GM19328 (cell line): Measurements from ENCODE around the gene NARS2.
"Not testable (repeated sequence)": the region's sequence is repeated elsewhere in the genome, so short reads cannot be mapped to it uniquely, and the experiment has no call there.

Source experiments
- ATAC-seq: cut with Tn5 transposase; IDR thresholded peaks from one replicate; pipeline ENCODE4 v1.9.1; 2021; ENCODE audit warnings: mild to moderate bottlenecking, moderate library complexity; ENCODE audit not compliant: unreplicated experiment

Gene NARS2

DNA sequence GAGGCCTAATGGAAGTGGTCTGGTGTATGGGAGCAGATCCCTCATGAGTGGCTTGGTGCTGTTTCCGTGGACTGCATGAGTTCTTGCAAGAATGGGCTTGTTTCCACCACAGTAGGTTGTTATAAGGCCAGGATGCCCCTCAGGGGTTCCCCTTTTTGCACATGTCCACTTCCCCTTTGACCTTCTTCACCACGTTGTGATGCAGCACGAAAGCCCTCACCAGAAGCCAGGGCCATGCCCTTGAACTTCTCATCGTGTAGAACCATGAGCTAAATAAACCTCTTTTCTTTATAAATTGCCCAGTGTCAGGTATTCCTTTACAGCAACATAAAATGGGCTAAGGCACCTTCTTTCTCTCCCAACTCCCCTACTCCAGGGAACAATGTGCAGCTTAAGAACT is 2.8 kb upstream of the NARS2 start:
- no peak for ATAC-seq

DNA sequence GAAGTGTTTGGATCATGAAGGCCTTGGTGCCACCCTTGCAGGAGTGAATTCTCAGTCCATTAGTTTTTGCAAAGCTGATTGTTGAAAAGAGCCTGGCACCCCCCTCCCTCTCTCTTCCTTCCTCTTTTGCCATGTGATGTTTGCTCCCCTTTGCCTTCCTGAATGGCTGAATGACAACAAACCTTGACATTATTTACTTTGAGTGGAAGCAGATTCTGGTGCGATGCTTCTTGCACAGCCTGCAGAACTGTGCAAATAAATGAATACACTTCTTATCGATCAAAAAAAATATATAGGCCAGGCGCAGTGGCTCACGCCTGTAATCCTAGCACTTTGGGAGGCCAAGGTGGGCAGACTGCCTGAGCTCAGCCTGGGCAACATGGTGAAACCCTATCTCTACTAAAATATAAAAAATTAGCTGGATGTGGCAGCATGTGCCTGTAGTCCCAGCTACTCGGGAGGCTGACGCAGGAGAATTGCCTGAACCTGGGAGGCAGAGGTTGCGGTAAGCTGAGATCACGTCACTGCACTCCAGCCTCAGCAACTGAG is 2.0 kb upstream of the NARS2 start:
- no peak for ATAC-seq

DNA sequence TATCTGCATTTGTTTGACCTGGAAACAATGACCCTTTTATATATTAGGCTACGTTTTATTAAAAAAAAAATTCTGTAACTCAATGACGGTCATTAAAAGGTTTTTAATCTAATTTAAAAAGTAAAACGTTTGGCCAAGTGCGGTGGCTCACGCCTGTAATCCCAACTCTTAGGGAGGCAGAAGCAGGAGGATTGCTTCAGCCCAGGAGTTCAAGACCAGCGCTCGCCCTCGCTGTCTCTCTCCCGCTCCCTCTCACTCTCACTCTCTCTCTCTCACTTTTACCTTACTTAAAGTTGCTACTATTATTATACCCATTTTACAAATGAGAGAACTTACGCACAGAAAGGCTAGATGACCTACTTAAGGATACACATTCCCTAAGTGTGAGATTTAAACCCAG is 814 bp upstream of the NARS2 start:
- ATAC-seq: no peak

DNA sequence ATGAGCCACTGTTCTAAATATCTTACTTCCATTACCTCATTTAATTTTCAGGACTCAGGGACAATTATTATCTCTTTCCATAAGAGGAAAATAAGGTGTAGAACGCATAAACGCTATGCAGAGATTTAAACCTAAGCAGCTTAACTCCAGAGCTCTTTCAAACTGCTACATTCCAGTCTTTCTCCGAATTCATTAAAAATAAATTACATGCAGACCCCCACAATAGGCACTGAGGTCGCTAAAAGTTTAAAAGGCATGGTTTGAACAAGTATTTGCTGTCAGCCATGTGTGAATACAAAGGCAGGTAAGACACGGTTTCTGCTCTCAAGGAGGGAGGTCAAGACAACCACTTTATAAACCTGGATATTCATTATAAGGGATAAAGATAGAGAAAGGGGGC is 983 bp downstream of the NARS2 start:
- ATAC-seq: no peak

DNA sequence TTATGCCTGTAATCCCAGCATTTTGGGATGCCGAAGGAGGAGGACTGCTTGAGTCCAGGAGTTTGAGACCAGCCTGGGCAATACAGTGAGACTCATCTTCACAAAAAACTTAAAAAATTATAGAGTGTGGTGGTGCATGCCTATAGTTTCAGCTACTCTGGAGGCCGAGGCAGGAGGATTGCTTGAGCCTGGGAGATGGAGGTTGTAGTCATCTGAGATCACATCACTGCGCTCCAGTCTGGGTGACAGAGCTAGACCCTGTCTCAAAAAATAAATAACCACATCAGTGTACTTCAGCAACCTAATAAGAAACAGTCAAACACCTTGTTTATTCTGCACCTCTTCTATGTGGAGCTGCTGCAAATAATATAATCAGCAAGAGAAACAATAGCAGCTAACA is 1.4 kb downstream of the NARS2 start:
- ATAC-seq: no peak

DNA sequence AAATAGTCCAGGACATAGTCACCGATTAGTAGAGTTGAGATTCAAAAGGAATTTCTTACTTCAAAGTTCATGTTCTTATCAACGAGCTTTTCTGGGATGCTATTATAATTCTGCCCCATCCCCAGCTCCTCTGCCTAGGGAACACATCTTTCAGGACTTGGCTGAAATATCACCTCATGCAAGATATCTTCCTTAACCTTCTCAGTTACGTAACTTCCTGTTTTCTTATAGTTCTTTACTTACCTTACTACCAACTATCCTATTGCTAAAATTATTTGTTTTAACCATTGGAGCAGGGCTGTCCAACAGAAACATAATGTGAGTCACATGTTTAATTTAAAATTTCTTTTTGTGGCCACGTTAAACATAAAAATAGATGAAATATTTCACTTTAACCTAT is 2.3 kb downstream of the NARS2 start:
- ATAC-seq: no peak

DNA sequence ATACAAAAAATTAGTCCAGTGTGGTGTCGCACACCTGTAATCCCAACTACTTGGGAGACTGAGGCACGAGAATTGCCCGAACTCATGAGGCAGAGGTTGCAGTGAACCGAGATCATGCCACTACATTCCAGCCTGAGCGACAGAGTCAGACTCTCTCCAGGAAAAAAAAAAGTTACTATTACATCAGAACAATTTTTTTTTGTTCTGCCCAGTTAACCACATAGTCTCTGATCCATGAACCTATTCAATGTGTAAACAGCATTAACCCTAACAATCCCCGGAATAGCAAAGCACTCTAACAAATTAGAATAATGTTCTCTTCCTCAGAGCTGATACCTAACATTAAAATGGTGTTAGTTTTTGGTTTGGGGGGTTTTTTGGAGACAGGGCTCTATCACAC is 4.6 kb downstream of the NARS2 start:
- ATAC-seq: no peak

DNA sequence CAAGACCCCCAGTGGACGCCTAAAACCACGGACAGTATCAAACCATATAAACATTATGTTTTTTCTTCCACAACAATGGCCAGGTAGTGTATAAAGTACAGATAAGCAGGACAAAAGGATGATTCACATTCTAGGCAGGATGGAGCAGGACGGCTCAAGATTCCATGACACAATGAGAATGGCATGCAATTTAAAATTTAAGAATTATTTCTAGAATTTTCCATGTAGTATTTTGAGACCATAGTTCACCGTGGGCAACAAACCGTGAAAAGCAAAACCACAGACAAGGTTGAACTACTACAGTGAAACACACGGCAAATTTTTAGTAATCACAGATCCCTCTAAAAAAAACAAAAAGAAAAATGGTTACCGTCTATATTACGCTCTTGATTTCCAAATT is 7.5 kb downstream of the NARS2 start:
- ATAC-seq: no peak

DNA sequence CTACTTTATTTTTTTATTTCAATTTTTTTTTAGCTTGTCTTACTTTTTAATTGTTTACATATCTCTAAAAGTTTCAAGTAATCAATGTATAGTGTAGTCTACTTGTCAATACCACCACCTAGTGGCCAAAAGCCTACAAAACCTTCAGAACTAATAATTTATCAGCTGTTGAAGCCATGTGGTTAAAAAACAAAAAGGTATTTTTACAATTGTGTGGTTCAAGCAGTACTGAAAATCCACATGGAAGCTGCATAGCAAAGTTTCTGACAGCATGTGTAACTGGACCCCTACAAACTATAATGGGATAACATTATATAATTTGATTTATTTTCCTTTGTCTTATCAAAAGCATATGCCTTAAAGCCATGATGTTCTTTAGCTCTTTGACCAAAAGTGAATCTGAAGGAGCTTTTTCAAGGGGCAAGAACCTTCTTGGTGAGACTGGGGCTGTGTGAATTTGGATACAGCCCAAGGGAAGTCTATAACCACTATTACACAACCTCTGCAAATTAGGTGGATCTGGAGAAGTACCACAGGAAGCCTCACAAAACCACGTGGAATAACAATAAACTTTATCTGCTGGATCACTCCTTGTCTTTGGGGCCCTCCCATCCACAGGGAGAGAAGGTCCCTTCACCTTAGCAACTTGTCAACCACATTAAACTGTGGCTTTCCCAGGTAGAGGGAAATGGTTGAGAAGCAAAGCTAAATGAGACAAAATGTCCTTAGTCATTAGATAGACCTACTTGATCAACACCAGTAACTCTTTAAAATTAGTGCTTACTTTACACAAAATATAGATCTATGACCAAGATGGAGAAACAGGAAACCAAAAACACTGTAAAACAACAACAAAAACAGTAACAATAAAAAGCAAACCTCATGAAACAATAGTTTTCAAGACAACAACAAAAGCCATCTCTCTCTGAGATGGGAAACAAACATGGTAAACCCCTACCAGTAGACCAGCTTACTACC is 9.9 kb downstream of the NARS2 start:
- no peak for ATAC-seq

DNA sequence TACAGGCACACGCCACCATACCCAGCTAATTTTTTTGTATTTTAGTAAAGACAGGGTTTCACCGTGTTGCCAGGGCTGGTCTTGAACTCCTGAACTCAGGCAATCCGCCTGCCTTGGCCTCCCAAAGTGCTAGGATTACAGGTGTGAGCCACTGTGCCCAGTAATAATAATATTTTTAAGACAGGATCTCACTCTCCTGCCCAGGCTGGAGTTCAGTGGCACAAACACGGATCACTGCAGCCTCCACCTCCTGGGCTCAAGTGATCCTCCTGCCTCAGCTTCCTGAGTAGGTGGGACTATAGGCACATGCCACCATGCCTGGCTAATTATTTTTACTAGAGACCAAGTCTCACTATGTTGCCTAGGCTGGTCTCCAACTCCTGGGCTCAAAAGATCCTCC is 10.6 kb downstream of the NARS2 start:
- not testable (repeated sequence) for ATAC-seq

DNA sequence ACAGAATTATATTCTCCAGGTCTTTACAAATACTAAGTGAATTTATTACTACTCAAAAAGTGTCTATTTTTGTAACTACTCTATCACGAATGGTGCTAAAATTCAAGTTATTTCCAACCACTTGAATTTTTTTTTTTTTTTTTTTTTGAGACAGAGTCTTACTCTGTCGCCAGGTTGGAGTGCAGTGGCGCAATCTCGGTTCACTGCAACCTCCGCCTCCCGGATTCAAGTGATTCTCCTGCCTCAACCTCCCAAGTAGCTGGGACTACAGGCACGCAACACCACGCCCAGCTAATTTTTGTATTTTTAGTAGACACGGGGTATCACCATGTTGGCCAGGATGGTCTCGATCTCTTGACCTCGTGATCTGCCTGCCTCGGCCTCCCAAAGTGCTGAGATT is 11.6 kb downstream of the NARS2 start:
- not testable (repeated sequence) for ATAC-seq

DNA sequence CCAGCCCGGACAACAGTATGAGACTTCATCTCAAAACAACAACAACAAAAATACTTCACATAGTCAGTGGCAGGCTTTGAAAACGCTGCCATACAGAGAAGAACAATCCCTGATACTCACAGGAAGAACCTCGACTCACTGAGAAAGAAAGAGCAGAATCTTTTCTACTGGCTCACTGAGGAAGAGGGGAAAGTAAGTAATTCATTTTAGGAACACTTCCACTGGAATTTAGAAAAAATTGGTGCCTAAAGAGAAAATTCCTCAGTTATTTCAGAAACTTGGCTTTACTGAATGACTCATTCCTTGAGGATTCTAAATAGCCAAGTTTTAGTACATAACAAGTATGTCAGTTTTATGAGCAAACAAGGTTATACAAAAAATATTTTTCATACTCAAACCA is 12.3 kb downstream of the NARS2 start:
- no peak for ATAC-seq

DNA sequence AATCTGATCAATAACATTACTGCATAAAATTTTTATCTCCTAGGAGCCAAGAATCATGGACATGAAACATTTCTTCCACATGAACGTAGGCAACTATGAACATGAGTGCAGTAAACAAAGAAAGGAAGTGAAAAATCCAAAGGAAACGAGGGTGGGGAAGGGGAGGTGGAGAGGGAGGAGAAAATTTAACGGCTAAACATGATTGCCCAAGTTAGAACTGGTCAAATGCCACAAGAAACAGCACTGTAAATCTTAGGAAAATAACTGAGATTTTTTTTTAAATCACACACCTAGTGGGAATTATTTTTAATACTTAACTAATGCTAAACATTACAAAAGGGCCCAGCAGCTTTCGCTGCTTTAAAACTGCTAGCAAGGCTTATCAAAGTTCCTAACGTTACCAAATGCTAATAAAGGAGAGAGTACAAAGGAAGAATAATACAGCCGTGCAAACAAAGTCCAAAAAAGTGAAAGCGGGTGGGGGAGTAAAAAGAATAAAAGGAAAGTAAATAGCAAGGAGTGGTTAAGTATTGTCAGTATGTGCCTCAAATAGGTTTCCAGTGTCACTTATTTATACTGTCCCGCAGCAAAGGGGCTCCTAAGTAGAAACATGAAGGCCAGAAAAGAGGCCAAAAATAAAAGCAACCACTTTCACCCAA is 13.7 kb downstream of the NARS2 start:
- ATAC-seq: no peak

DNA sequence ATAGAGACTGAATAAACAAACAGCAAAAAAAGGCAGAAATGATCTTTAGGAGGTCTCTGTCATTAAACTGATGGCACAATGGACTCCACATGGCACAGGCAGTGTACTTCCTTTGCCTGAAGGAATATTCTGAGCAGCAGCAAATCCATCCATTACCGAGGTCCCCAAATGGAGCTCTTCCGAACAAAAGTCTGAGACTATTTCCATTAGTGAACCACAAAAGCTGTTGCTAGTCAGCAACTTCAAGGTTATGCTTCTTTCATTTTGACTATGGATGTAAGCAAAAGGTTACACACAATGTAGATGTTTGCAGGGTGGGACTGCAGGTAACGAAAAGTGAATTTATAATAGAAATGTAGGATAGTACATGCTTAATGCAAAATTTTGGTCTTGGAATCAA is 14.5 kb downstream of the NARS2 start:
- no peak for ATAC-seq

DNA sequence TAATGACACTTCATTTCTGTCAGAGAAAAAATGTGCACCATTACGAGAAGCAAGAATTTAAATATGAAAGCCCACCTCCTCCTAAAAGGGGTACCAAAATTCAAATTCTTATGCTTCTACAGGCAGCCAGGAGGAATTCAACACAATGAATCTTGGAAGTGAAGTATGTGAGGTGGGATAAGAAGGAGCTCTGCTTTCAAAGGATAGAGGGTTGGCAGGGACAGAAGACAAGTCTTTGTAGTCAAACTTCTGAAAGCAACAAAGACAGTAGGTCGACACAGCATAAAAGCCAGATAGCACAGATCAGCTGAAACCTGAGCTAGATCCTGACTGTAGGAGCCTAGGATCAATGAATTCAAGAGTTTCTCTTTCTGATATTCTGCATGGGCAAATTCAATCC is 17.4 kb downstream of the NARS2 start:
- no peak for ATAC-seq

DNA sequence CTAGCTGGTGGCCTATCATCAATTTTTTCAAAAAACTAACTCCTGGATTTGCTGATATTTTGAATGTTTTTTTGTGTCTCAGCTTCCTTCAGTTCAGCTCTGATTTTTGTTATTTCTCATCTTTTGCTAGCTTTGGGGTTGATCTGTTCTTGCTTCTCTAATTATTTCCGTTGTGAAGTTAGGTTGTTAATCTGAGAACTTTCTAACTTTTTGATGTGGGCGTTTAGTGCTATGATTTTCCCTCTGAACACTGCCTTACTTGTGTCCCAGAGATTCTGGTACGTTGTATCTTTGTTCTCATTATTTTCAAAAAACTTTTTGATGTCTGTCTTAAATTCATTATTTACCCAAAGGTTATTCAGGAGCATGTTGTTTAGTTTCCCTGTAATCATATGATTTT is 19.1 kb downstream of the NARS2 start:
- no peak for ATAC-seq

DNA sequence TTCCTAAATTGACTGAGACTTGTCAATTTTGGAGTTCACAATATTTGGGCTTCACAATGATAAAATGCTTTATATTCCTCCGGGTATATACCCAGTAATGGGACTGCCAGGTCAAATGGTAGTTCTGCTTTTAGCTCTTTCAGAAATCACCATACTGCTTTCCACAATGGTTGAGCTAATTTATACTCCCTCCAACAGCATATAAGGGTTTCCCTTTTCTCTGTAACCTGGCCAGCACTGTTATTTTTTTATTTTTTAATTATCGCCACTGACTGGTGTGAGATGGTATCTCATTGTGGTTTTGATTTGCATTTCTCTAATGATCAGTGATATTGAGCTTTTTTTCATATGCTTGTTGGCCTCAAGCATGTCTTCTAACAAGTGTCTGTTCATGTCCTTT is 21.8 kb downstream of the NARS2 start:
- ATAC-seq: no peak

DNA sequence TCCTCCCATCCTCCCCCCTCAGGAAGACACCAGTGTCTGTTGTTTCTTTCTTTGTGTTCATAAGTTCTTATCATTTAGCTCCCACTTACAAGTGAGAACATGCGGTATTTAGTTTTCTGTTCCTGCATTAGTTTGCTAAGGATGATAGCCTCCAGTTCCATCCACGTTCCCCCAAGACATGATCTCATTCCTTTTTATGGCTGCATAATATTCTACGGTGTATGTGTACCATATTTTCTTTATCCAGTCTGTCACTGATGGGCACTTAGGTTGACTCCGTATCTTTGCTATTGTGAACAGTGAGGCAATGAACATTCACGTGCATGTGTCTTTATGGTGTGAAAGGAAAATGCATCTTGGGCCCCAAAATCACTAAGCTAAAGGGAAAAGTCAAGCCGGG is 22.5 kb downstream of the NARS2 start:
- ATAC-seq: not testable (repeated sequence)

DNA sequence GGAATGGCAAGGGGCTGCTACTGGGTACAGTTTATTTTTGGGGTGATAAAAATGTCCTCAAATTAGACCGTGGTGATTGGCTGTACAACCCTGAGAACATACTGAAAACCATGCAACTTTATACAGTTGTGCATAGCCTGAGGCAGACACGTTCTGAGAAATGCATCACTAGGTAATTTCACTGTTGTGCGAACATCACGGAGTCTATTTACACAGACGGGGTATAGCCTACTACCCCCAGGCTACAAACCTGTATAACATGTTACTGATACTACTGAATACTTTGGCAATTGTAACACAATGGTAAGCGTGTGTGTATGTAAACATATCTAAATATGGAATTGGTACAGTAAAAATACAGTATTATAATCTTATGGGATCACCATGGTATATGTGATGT is 23.6 kb downstream of the NARS2 start:
- ATAC-seq: no peak

DNA sequence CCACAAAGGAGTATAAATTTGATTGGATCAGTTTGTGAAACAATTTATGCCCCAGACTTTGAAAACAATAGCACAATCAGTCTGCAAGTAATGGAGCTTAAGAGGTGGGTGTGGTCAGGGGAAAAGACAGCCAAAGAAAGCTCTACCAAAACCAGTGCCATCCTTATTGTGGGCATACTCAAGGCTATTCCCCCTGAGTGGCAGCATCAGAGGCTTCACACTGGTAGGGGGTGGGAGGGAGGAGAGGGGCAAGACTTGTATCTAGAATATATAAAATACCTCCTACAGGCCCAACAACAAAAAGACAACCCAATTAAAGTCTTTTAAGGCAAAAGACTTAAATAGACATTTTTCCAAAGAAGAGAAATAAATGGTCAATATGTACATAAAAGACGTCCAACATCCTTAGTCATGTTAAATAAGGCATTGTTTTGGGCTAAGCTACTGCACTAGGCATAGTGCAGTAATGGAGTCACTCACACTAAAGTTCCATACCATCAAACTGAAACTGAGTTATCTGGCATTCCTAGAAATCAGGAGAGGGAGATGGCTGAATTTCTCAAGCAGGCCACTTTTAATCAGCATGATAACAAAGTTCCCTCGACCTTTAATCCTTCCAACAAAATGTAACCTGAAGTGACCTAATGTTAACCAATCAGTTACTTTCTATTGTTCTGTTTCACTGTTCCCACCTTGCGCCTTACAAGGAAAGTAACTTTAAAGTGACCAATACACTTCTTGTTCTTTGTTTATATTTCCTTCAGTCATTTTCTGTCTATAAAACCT is 24.8 kb downstream of the NARS2 start:
- ATAC-seq: no peak

DNA sequence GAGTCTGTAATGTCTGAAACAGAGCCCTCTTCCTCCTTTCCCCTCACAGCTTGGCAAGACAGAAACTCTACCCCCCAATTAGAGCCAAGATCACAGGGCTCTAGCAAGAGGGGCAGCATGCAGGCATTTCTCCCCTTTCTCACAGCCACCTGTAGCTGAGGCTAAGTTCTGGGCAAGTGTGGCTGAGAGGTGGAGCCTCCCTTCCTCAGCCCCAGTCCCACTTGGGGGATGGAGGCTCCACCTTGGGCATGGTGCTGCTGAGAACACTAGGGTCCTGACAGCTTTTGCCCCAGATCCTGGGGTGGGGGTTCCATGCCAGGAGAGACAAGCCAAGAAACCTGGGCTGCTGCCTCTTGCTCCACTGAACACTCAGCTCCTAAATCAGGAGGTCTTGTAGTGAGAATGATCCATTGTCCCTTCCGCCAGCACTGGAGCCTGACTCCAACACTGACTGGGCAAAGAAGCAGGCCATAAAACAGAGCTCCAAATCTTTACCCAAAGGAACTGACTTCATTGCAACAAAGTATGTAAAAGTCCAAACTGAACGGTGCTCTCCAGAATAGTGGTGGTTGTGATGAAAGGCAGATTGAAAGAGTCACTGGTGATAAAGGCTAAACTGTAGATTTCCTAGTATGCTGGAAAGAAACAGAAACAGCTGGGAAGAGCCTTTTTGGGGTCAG is 25.6 kb downstream of the NARS2 start:
- ATAC-seq: no peak
